Testis (tissue), 3 donors: ENCODE measurements around the gene IQGAP3. TPM values are rescaled to one million over a fixed set of nuclear protein-coding genes. Genes with fewer than 3 reads are reported as not detected.

Experiments used
- DNase-seq: peaks from one replicate; pipeline ENCODE4 v3.0.0-alpha.2; 2019
- H3K27ac ChIP-seq, 2 donors: fragments of 200-600 bp; sonication (generic); one replicate each; pipeline ENCODE4 v1.5.1; 2019
- H3K27me3 ChIP-seq: fragments of 200-600 bp; sonication (generic); one replicate; pipeline ENCODE4 v1.5.1; 2019
- H3K36me3 ChIP-seq: fragments of 200-600 bp; sonication (generic); one replicate; pipeline ENCODE4 v1.5.1; 2017; ENCODE audit warnings: low read depth; ENCODE audit errors: missing control alignments
- H3K4me1 ChIP-seq: fragments of 200-600 bp; sonication (generic); one replicate; pipeline ENCODE4 v1.5.1; 2019
- H3K4me3 ChIP-seq, 2 donors: fragments of 200-600 bp; sonication (generic); one replicate each; pipeline ENCODE4 v1.5.1; 2017 to 2019
- H3K9me3 ChIP-seq: fragments of 200-600 bp; sonication (generic); one replicate; pipeline ENCODE4 v1.5.1; 2017
- CTCF ChIP-seq, 3 experiments: fragments of 450-650 bp in 2 of 3; fragments of 200-600 bp in 1 of 3; sonication (generic) in 1 of 3; IDR thresholded peaks; one replicate each; pipeline ENCODE4 v1.5.1; 2016 to 2019; ENCODE audit warnings: antibody characterized with exemption in 3 of 3, mild to moderate bottlenecking in 2 of 3, moderate library complexity in 1 of 3
- POLR2A ChIP-seq: fragments of 450-650 bp; IDR thresholded peaks from one replicate; pipeline ENCODE4 v1.6.1; 2017; ENCODE audit warnings: antibody characterized with exemption, mild to moderate bottlenecking, moderate library complexity
- WGBS, 2 donors: methylation state at CpG; one replicate each; pipeline ENCODE4 v1.1.5; 2018; 5-methylcytosine and 5-hydroxymethylcytosine counted together
- intact Hi-C: fragments of 100-400 bp; cut with DNase I; formaldehyde crosslinking; loops from one replicate; pipeline ENCODE4 v1.15.1; 2023; ENCODE audit warnings: low total_unique reads
- polyA plus RNA-seq: library from polyadenylated mRNA; stranded (reverse); fragments of 350-450 nt; fragmentation: Illumina TruSeq; extraction: RNeasy Lipid Tissue Mini Kit (QIAGEN cat#74804); gene quantifications from one replicate; pipeline ENCODE4 v1.2.3, GENCODE V29; 2014; ENCODE audit warnings: low read depth, low replicate concordance; ENCODE audit not compliant: insufficient read depth
- total RNA-seq, 2 donors: library from RNA; depleted of rRNA; stranded (reverse); fragments of >200 nt; gene quantifications; one replicate each; pipeline ENCODE4 v1.2.3, GENCODE V29; 2016

The IQGAP3 gene
- total and polyA plus RNA-seq, 3 donors from 2014 or later: 5.6 to 13.4 (median 8.2) TPM

- no peak for TF ChIP-seq POLR2A
- no peak for TF ChIP-seq CTCF (IDR thresholded peaks at IDR 0.05)
- Histone ChIP-seq H3K36me3 (no peaks in the 10 kb centered on the region), H3K4me3 (no peak overlapping the region), H3K4me1 (peaks cover 24% of the 10 kb centered on the region), H3K27ac (no peak overlapping the region), H3K9me3 (no peaks in the 10 kb centered on the region), H3K27me3 (no peaks in the 10 kb centered on the region)
- no peak for DNase-seq
- intact Hi-C loops: no loop called here
- WGBS, 2 donors: 90 to 91% methylated on average over 4 to 8 of the region's 8 CpGs
These were observed 21.3 kb upstream of the IQGAP3 start for GRCh38 chr1:156593661-156593989.

- H3K9me3 ChIP-seq: no peaks in the 10 kb centered on the region
- peaks cover 24% of the 10 kb centered on the region for H3K4me1 ChIP-seq
- no peak for DNase-seq
- no peak overlapping the region for H3K4me3 ChIP-seq
- no peak overlapping the region for H3K27ac ChIP-seq
- no peaks in the 10 kb centered on the region for H3K27me3 ChIP-seq
- intact Hi-C loops: no loop called here
- 75 to 79% methylated on average over 8 of the region's 8 CpGs for WGBS, 2 donors
- no peaks in the 10 kb centered on the region for H3K36me3 ChIP-seq
- TF ChIP-seq POLR2A: no peak
- no peak for TF ChIP-seq CTCF (IDR thresholded peaks at IDR 0.05)
These were observed 20.7 kb upstream of the IQGAP3 start for GRCh38 chr1:156592910-156593660.

GRCh38 chr1:156592158-156592909, 20.0 kb upstream of the IQGAP3 start:
- WGBS, 2 donors: 28 to 39% methylated on average over 12 to 16 of the region's 16 CpGs
- Histone ChIP-seq H3K27me3 (no peaks in the 10 kb centered on the region), H3K4me3 (peak overlapping the region; percentile 73 to 86), H3K36me3 (no peaks in the 10 kb centered on the region), H3K9me3 (no peaks in the 10 kb centered on the region), H3K27ac (peak overlapping the region; percentile 77 to 81), H3K4me1 (peaks cover 24% of the 10 kb centered on the region)
- DNase-seq: no peak
- no peak for TF ChIP-seq CTCF (IDR thresholded peaks at IDR 0.05)
- no peak for TF ChIP-seq POLR2A
- intact Hi-C loops: no loop called here

GRCh38 chr1:156591432-156592157, 19.2 kb upstream of the IQGAP3 start, which contains the start of gene NAXE:
Gene NAXE, plus strand, starts transcription at chr1:156591776. Its CDS starts 29 bp downstream, at chr1:156591805.
- Histone ChIP-seq H3K4me3 (peak within 1 kb of the TSS; percentile 73 to 86), H3K27ac (peak within 1 kb of the TSS; percentile 77 to 81), H3K27me3 (no peaks in the 10 kb centered on the region), H3K4me1 (peaks cover 24% of the 10 kb centered on the region), H3K36me3 (no peaks in the 10 kb centered on the region), H3K9me3 (no peaks in the 10 kb centered on the region)
- no peak for TF ChIP-seq CTCF (IDR thresholded peaks at IDR 0.05)
- TF ChIP-seq POLR2A: no peak
- intact Hi-C loops: no loop called here
- DNase-seq: peak; percentile 85
- 0% methylated on average over 4 to 25 of the region's 60 CpGs for WGBS, 2 donors
